NCI-H748 treated with DMSO at 0.1 percent for 48 hours (cell line): Measurements from ENCODE around the gene MYL3.
A peak's percentile ranks its signal among the peaks of the same experiment; 100 is the strongest.

ENCODE experiments used
- DNase-seq: peaks from one replicate; lab custom pipeline; 2025; lab: John Stamatoyannopoulos, UW

Gene MYL3

DNA sequence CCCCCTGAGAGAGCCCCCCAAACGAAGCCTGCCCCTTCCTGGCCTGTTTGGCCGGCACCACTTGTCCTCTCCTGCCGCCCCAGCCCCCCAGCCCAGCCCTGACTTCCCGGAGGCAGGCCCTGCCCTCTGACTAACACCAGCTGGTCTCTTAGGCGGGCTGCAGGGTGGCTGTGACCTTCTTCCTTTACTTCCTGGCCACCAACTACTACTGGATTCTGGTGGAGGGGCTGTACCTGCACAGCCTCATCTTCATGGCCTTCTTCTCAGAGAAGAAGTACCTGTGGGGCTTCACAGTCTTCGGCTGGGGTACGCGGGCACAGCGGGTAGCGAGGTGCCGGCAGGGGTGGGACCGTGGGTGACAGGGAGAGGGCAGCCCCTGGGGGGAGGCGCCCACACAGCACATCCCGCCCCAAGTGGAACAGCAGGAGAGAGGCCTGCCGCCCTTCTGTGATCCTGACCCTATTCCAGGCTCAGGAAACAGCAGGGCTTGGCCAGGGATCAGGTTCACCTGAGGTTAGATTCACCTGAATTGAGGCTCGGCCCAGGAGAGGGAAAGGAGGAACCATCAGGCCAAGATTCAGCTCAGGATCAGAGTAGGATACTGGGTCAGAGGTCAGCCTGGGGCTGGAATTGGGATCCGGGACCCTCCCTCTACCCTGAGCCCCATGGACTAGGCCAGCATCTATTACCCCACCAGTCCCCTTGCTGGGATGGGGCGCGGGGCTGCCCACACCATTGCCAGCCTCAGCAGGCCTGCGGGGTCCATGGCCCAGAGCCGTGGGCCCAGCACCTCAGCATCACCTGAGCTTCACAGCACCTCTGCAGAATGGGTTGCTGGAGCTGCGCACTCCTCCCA is 36.1 kb upstream of the MYL3 start:
- DNase-seq = no peak

DNA sequence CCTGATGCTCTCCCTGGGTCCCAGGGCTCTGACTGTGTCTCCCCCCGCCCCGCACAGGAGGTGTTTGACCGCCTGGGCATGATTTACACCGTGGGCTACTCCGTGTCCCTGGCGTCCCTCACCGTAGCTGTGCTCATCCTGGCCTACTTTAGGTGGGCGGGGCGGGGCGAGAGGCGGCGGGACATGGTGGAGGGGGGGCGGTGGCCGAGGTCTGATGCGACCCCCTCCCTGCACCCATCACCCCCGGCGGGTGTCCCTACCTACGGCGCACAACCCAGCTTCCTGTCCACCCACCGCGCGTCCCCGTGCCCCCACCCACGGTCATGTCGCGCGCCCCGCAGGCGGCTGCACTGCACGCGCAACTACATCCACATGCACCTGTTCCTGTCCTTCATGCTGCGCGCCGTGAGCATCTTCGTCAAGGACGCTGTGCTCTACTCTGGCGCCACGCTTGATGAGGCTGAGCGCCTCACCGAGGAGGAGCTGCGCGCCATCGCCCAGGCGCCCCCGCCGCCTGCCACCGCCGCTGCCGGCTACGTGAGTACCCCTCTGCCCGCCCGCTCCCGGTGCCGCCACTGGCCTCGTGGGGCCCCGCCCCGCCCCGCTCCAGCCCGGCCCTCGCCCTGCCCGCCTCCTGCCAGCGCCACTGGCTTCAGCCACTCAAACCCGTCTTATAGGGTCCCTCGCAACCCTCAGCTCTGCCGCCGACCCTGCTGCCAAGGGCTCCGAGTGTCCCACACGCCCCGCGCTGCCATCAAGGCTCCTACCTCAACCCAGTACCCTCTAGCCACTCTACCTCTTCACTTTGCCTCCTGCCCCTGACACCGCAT is 35.3 kb upstream of the MYL3 start:
- no peak for DNase-seq

DNA sequence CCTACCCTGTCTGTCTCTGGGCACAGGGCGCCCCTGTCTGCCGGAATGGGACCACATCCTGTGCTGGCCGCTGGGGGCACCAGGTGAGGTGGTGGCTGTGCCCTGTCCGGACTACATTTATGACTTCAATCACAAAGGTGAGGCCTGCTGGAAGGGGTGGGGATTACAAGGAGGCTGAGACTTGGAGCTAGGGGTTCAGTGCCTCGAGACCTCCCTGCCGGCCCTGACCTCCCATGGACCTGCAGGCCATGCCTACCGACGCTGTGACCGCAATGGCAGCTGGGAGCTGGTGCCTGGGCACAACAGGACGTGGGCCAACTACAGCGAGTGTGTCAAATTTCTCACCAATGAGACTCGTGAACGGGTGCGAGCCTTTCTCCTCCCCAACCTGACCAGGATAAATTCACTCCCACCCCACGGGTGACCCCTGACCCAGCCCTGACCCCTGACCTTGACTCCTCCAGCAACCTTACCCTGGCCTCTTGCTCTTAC is 34.6 kb upstream of the MYL3 start:
- DNase-seq = no peak

DNA sequence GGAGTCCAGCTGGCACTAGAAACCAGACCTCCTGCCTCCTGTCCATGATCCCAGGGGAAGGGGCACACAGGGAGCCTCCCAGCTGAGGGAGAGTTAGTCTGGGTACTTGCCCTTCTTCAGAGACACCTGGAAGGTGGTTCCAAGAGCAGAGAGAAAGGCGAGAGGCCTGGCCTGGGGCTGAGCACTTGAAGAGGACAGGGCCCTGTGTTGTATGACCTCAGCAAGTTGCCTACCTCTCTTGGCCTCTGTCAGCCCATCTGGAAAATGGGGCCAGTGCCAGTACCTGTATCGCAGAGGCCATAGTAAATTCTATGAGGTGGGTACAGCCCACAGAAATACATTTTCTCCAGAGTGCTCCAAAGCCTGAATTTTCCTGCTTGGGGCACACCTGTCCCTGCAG is 33.8 kb upstream of the MYL3 start:
- no peak for DNase-seq

DNA sequence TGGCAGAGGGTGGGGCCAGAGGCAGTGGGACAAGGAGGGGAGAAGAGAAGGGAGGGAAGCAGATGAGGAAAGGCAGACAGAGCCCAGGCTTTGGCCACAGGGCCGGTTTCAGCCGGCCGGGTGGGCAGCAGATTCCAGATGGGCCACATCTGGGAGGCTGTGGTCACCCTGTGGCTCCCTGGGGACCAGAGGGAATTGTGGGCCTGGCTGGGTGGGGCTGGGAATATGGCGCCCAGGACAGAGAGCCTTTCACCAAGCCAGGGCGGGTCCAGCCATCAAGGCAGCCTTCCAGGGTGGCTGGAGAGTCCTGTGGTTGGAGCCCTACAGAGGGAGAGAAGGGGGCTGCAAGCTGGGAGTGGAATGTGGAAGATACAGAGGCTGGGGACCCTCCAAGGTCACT is 33.1 kb upstream of the MYL3 start:
- DNase-seq = no peak

DNA sequence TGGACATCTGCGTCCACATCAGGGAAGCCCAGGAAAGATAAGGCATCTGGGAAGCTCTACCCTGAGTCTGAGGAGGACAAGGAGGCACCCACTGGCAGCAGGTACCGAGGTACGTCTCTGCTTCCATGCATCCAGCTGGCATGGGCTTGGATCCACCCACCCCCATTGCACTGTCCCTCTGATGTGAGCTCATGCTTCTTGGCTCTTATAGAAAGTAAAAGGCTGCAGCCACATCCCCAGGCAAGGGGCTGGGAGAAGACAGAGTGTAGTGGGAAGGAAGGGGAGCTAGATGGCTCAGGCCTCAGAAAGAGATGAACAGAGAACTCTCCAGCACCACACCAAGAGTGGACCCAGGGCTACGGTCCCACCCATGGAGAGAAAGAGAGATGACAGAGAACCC is 32.5 kb upstream of the MYL3 start:
- DNase-seq = no peak

DNA sequence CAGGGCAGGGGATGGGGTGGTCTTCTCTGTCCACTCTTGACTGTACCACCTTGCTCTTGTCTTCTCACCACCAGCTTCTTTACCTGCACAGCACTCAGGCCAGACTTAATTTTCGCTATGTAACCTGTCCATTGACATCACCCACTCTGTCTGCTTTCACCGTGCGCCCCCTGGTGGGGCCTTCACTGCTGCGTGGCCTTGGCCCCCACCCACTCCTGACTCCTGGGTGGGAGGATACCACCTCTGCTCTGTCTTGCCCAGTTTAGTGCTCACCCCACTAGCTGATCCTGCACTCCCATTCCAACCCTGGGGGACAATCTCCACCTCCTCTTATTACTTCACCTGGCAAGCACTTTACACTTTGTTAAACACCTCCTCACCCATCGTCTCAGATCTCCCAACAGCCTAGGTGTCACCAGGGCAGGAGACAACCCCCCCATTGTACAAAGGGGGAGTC is 32.0 kb upstream of the MYL3 start:
- peak; percentile 2 for DNase-seq

DNA sequence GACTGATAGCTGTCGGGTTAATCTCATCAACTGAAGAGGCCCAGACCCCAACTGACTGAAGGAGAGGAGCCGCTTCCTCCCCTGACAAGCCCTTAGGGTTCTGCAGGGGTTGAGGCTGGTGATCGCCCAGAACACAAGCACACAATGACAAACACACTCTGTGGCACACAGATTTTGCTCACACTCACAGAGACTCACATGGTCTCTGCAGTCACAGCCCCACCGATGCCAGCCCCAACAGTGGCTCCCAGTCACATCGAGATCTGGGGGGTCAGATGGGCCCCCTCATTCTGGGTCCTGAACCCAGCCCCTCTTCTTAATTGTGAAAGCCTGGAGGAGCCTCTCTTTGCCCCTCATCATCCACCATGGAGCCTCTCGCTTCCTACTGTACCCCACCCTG is 31.0 kb upstream of the MYL3 start:
- no peak for DNase-seq

DNA sequence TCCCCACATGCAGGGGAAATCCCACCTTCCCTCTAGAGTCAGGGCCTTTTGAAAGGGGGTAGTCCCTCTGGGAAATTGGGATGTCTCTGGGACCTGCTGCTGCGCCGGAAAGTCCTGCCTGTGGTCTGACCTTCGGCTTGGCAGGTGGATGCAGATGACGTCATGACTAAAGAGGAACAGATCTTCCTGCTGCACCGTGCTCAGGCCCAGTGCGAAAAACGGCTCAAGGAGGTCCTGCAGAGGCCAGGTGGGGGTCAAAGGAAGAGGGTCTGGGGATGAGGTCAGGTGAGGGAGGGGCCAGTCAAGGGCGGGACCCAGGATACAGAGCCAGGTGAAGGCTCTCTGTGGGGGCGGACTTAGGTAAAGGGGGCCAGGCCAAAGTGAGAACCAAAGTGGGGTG is 30.5 kb upstream of the MYL3 start:
- DNase-seq = no peak

DNA sequence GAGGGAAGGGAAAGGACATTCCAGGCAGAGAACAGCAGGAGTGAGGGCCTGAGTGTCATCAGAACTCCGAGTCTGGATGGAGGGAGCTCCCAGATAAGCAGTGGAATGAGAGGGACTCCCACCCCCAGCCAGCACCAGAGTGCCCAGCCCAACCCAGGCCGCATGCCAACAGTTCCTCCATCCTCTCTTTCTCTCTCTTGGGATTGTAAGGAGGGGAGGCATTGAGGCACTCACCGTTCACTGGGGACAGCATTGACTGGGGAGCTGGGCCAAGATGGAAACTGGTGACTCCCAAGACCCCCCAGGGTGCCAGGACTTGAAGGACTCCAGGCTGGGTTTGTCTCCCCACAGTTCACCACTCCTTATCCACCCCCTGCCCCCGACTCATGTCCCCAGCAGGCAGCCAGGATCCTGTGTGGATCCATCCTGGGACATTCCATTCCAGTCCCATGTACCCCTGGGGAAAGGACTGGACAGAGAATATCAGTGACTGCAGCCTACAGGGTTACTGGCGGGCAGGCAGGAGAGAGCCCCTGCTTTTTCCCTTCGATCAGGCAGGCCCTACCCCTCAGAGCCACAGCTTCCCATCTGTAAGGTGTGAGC is 30.0 kb upstream of the MYL3 start:
- no peak for DNase-seq

DNA sequence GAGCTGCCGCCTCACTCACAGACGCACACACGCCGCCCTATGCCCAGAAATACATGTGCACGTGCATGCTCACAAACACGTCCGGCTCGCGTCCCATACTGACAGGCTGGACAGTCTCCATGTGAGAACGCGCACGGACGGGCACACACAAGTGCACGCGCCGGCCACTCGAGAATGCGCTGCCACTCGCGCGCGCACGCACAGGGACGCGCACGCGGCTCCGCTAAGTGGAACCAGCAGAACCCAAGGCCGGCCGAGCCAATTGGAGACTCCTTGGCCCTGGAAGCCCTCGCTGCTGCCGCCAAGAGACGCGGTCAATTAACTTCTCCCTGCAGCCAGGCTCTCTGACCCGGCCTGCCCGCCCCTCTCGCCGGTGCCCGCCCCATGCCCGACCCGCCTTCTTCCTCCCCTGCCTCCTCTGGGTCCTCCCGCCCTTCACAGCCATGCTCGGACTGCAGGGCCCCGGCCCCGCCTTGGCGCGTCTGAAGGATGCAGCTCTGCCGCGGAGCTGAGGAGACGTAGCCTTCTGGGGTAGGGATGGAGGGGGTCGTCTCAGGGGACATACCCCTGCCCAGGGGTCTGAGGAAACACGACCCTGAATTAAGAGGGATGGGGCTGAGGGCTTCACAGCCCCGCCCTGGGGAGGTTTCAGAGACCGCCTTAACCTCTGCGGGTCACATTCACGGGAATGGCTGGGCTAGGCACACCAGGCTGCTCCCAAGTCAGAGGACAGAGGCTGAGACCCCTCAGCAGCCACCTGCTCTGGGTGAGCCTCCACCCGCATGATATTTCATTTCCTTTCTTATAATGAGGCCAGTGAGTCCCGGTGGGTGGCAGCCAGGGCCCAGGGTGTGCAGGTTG is 29.3 kb upstream of the MYL3 start:
- peak; percentile 32 for DNase-seq

DNA sequence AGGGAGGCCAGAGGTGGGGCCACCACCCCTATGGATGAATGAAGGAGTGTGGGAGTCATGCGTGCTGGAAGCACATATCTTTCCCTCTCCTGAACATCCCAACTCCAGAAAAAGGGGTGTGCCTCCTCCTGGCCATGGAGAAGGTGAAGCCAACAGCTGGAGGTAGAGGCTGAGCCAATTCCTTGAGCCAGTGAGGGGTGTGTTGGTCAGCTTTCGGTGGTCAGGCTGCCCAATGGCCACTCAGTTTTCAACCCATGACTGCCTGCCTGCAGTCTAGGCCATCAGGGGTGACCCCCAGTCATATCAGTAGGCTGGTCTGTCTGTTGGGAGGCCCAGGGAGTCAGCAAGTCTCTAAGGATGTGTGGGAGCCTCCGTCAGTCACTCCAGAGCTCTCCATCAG is 27.9 kb upstream of the MYL3 start:
- DNase-seq = no peak

DNA sequence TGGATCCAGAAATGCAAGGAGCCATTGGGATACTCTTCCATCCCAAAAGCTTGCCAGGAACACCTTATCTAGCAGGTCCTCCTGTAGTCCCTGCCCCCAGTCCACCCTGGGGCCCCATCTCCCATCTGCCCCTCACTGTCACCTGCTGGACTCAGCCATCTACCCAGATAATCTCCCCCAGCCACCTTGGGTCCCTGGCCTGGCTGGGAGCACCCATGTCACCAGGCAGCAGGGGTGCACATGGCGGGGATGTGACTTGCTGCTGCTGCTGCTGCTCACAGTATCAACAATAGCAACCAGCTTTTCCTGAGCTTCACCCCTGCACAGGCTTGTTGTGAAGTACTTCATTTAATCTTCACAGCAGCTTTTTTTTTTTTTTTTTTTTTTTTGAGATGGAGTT is 26.9 kb upstream of the MYL3 start:
- DNase-seq = no peak

DNA sequence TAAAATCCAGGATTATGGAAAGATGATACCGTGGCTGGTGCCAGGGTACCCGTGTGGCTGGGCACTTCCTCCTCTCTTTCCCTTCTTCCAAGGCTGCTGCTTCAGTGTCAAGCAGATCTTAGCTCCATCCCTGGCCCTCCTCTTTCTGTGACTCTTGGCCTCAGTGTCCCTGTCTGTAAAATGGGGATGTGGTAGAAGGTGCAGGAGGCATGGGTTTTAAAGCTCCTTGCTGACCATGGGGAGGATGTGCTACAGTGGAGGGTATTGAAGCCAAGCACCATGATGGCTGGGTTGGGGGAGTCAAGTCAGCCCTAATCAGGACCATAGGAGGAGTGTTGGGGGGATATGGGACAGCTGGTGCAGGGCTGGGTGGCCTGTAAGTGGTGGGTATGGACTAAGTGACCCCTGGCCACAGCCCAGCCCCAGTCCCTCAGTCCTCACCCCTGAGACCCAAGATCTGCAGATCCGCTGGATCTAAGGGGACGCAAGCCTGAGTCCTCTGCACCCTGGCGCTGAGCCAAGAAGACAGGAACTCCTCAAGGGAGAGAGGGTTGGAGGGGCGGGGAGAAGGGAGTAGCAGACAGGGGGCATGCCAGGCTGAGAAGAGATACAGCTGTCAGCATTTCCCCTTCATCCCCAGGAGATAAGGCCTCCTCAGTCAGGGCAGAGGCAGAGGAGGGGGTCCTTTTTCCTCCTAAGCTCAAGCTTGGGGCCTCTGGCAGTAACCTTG is 26.3 kb upstream of the MYL3 start:
- no peak for DNase-seq

DNA sequence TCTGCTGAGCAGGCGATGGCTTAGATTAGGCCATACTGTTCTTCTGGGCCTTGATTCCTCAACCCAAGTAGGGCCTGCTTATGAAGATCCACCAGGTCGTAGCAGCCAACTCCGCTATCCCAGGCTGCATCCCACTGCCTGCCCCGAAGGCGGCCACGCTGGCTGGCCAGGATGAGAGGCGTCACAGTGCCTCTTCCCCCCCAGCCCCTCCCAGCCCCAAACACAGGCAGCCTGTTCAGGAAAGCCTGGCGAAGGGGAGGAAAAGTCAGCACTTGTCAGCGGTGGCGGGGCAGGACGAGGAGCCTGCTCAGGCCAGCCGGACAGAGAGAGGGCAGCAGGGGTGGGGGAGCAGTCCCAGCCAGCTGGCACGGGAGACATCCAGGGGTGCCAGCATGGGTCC is 25.5 kb upstream of the MYL3 start:
- no peak for DNase-seq

DNA sequence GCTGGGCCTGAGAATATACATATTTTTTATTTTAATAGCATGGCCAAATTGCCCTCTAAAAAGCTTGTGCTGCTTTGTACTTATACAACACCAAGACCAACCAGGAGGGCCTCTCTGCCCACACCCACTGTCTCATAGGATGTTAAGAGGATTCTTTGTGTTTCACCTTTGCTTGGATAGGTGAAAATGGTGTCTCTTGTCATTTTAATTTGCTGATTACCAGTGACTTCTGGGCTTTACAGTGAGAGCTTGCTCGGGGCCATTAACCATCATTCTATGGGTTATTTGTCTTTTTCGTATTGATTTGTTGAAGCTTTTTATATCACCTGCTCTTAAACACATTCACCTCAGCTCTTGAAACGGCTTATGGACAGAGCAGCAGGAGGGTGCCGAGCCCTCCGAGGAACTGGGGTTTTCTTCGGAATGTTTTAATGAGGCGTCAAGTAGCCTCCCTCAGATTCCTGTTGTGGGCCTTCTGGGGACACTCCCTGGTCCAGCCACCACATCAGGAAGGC is 24.8 kb upstream of the MYL3 start:
- no peak for DNase-seq

DNA sequence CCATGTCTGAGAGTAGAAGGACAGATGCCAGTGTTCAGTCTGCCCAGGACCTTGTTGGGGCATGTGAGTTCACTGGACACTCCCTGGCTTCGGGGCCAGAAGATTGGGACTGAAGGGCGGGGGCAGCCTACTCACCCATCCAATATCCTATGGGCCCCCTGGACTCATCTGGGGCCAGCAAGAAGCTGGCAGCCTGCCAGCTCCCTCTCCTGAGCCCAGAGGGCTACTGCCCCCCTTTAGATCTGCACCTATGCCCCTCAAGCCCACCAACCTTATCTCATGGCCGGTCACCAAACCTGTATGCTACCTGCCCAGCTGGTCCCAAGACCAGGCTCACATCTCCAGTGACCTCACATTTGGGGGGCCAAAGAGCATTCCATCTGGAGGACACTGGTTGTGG is 22.4 kb upstream of the MYL3 start:
- no peak for DNase-seq

DNA sequence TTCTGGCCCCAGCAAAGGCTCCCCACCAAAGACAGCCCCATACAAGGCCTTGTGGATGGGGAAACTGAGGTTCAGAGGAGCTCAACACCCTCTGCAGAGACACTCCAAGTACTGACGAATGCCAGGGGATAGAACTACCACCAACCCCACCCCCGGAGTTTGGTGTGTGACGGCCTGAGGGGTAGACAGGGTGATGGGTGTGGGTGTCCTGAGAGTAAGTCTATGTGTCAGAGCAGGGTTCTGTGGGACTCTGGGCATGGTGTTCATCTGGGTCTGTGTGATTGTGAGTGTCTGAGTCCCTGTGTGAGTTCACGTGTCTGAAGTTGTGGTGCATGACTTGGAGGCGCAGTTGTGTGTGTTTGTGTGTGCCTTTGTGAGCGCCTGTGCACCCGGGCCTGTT is 21.7 kb upstream of the MYL3 start:
- no peak for DNase-seq

DNA sequence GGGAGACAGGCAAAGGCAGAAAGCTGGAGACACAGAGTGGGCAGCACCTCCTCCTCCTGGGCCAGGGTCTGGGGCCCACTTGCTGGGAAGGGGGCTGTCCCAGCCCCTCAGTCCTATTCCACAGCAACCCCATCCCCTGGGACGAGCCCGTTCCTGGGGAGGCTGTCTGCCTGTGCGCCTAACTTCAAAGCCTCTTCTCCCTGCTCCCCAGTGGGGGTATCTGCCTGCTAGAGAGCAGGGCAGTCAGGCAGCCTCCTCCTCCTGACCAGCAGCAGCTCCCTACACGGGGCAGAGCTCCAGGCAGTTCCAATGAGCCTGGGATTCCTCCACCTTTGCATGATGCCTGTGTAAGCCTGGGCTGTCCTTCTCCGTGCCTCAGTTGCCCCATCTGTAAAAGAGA is 21.2 kb upstream of the MYL3 start:
- no peak for DNase-seq

DNA sequence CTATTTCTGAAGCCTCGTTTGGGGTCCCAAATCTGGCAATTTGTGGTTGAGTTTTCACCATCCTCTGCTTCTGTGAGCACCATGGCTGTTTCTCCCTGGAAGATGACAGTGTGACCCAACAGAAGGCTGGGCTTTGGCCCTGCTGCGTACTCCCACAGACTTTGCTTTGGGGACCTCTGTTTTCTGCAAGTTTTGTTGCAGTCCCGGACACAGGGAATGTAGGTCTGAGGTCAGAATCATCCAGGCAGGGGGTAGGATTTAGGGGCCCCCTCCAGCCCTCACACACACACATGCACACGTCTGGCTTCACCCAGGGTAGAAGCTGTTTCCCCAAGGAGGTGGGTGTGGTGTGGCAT is 20.6 kb upstream of the MYL3 start:
- DNase-seq = no peak
